A549 (cell line): ENCODE measurements around the gene ACIN1.

Experiments
- CBX2 ChIP-seq: fragments of 200-600 bp; sonication (generic); IDR thresholded peaks from 2 replicates; pipeline ENCODE4 v1.6.1; 2016; ENCODE audit warnings: low read depth, mild to moderate bottlenecking, borderline replicate concordance
- HMGXB4 ChIP-seq: fragments of 250-450 bp; sonication (Bioruptor Pico); IDR thresholded peaks from 2 replicates; pipeline ENCODE4 v1.5.0; 2021; ENCODE audit warnings: mild to moderate bottlenecking, moderate library complexity, borderline replicate concordance
- JUN ChIP-seq, 2 experiments: fragments of >200 bp; sonication (Bioruptor Twin); formaldehyde crosslinking; IDR thresholded peaks; 2 replicates in 1 of 2; 3 replicates in 1 of 2; pipeline ENCODE4 v1.6.1; 2016 to 2017
- PBX3 ChIP-seq: IDR thresholded peaks from 2 replicates; pipeline ENCODE4 v1.6.1; 2012
- POLR2A ChIP-seq: IDR thresholded peaks from 2 replicates; pipeline ENCODE4 v1.6.1; 2012; ENCODE audit warnings: mild to moderate bottlenecking, low read length
- POLR2AphosphoS2 ChIP-seq: conservative IDR thresholded peaks from 2 replicates; pipeline ENCODE4 v1.6.1; 2012; ENCODE audit warnings: low read length, improper control_type of control experiment, inconsistent platforms
- RAD21 ChIP-seq, 2 experiments: fragments of >200 bp in 1 of 2; sonication (Bioruptor Twin) in 1 of 2; formaldehyde crosslinking in 1 of 2; IDR thresholded peaks in 1 of 2; conservative IDR thresholded peaks in 1 of 2; 2 replicates in 1 of 2; 3 replicates in 1 of 2; pipeline ENCODE4 v1.6.1; 2012 to 2018; ENCODE audit warnings: inconsistent platforms in 1 of 2
- SMC3 ChIP-seq: fragments of >200 bp; sonication (Bioruptor Twin); formaldehyde crosslinking; IDR thresholded peaks from 3 replicates; pipeline ENCODE4 v1.6.1; 2018; ENCODE audit warnings: inconsistent platforms
- ZNF302 ChIP-seq: fragments of 250-450 bp; sonication (Bioruptor Pico); IDR thresholded peaks from 2 replicates; pipeline ENCODE4 v1.9.0; 2021; ENCODE audit warnings: inconsistent platforms, mild to moderate bottlenecking, moderate library complexity
- ZSCAN20 ChIP-seq: fragments of 250-450 bp; sonication (Bioruptor Pico); IDR thresholded peaks from 2 replicates; pipeline ENCODE4 v1.8.0; 2022; ENCODE audit warnings: mild to moderate bottlenecking, moderate library complexity
- TF ChIP-seq, protein P1 (sequence below): fragments of 200-600 bp; sonication (generic); IDR thresholded peaks from 2 replicates; pipeline ENCODE4 v1.6.1; 2016; ENCODE audit warnings: antibody characterized with exemption, mild to moderate bottlenecking, moderate library complexity
- TF ChIP-seq, protein P2 (sequence below): fragments of >200 bp; sonication (Bioruptor Twin); formaldehyde crosslinking; IDR thresholded peaks from 3 replicates; pipeline ENCODE4 v1.5.1; 2016
- TF ChIP-seq, protein P3 (sequence below): IDR thresholded peaks from 2 replicates; pipeline ENCODE4 v1.6.1; 2012
- TF ChIP-seq, protein P4 (sequence below): fragments of 450-650 bp; IDR thresholded peaks from 2 replicates; pipeline ENCODE4 v1.6.1; 2014; ENCODE audit warnings: antibody characterized with exemption

DNA sequence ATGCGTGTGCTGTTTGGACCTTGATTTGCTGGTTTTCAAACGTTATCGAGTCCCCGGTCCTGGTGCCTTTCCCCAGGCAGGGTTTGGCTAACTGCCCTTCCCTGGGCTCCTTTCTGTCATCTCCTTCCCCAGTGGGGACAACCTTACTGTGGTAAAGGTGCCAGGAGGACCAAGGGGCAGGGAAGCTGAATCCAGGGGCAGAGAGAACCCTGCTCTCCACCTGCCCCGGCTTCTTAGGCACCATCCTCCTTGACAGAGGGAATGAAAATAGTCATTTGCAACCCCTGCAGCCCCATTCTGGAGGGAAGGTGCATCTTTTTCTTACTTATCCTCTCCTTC lies 19.2 kb upstream of the ACIN1 start:
- TF ChIP-seq RAD21 (conservative IDR thresholded peaks at IDR 0.05 in 1 of 2, IDR thresholded peaks at IDR 0.05 in 1 of 2): no peak
- TF ChIP-seq, protein P1, sequence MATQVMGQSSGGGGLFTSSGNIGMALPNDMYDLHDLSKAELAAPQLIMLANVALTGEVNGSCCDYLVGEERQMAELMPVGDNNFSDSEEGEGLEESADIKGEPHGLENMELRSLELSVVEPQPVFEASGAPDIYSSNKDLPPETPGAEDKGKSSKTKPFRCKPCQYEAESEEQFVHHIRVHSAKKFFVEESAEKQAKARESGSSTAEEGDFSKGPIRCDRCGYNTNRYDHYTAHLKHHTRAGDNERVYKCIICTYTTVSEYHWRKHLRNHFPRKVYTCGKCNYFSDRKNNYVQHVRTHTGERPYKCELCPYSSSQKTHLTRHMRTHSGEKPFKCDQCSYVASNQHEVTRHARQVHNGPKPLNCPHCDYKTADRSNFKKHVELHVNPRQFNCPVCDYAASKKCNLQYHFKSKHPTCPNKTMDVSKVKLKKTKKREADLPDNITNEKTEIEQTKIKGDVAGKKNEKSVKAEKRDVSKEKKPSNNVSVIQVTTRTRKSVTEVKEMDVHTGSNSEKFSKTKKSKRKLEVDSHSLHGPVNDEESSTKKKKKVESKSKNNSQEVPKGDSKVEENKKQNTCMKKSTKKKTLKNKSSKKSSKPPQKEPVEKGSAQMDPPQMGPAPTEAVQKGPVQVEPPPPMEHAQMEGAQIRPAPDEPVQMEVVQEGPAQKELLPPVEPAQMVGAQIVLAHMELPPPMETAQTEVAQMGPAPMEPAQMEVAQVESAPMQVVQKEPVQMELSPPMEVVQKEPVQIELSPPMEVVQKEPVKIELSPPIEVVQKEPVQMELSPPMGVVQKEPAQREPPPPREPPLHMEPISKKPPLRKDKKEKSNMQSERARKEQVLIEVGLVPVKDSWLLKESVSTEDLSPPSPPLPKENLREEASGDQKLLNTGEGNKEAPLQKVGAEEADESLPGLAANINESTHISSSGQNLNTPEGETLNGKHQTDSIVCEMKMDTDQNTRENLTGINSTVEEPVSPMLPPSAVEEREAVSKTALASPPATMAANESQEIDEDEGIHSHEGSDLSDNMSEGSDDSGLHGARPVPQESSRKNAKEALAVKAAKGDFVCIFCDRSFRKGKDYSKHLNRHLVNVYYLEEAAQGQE: no peak
- no peak for TF ChIP-seq JUN (IDR thresholded peaks at IDR 0.05)
- TF ChIP-seq, protein P2, sequence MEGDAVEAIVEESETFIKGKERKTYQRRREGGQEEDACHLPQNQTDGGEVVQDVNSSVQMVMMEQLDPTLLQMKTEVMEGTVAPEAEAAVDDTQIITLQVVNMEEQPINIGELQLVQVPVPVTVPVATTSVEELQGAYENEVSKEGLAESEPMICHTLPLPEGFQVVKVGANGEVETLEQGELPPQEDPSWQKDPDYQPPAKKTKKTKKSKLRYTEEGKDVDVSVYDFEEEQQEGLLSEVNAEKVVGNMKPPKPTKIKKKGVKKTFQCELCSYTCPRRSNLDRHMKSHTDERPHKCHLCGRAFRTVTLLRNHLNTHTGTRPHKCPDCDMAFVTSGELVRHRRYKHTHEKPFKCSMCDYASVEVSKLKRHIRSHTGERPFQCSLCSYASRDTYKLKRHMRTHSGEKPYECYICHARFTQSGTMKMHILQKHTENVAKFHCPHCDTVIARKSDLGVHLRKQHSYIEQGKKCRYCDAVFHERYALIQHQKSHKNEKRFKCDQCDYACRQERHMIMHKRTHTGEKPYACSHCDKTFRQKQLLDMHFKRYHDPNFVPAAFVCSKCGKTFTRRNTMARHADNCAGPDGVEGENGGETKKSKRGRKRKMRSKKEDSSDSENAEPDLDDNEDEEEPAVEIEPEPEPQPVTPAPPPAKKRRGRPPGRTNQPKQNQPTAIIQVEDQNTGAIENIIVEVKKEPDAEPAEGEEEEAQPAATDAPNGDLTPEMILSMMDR: no peak
- no peak for TF ChIP-seq POLR2A
- TF ChIP-seq, protein P3, sequence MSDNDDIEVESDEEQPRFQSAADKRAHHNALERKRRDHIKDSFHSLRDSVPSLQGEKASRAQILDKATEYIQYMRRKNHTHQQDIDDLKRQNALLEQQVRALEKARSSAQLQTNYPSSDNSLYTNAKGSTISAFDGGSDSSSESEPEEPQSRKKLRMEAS: no peak
- no peak for TF ChIP-seq ZSCAN20 (CRISPR knock-in tag)
- no peak for TF ChIP-seq POLR2AphosphoS2
- no peak for TF ChIP-seq ZNF302 (CRISPR knock-in tag)
- no peak for TF ChIP-seq CBX2
- TF ChIP-seq HMGXB4: no peak
- TF ChIP-seq, protein P4, sequence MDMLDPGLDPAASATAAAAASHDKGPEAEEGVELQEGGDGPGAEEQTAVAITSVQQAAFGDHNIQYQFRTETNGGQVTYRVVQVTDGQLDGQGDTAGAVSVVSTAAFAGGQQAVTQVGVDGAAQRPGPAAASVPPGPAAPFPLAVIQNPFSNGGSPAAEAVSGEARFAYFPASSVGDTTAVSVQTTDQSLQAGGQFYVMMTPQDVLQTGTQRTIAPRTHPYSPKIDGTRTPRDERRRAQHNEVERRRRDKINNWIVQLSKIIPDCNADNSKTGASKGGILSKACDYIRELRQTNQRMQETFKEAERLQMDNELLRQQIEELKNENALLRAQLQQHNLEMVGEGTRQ: no peak
- TF ChIP-seq PBX3: no peak
- no peak for TF ChIP-seq SMC3
